Measurements from ENCODE around the gene ZNF639. TPM values are rescaled to one million over a fixed set of nuclear protein-coding genes. Genes with fewer than 3 reads are reported as not detected.
"Not testable (repeated sequence)": the region's sequence is repeated elsewhere in the genome, so short reads cannot be mapped to it uniquely, and the experiment has no call there.

The ZNF639 gene, protein sequence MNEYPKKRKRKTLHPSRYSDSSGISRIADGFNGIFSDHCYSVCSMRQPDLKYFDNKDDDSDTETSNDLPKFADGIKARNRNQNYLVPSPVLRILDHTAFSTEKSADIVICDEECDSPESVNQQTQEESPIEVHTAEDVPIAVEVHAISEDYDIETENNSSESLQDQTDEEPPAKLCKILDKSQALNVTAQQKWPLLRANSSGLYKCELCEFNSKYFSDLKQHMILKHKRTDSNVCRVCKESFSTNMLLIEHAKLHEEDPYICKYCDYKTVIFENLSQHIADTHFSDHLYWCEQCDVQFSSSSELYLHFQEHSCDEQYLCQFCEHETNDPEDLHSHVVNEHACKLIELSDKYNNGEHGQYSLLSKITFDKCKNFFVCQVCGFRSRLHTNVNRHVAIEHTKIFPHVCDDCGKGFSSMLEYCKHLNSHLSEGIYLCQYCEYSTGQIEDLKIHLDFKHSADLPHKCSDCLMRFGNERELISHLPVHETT
- 10 to 100 TPM; 50.7 to 64.4 (median 62.6) TPM for polyA plus RNA-seq (ENCODE audit: insufficient read length in 4 of 4)

DNA sequence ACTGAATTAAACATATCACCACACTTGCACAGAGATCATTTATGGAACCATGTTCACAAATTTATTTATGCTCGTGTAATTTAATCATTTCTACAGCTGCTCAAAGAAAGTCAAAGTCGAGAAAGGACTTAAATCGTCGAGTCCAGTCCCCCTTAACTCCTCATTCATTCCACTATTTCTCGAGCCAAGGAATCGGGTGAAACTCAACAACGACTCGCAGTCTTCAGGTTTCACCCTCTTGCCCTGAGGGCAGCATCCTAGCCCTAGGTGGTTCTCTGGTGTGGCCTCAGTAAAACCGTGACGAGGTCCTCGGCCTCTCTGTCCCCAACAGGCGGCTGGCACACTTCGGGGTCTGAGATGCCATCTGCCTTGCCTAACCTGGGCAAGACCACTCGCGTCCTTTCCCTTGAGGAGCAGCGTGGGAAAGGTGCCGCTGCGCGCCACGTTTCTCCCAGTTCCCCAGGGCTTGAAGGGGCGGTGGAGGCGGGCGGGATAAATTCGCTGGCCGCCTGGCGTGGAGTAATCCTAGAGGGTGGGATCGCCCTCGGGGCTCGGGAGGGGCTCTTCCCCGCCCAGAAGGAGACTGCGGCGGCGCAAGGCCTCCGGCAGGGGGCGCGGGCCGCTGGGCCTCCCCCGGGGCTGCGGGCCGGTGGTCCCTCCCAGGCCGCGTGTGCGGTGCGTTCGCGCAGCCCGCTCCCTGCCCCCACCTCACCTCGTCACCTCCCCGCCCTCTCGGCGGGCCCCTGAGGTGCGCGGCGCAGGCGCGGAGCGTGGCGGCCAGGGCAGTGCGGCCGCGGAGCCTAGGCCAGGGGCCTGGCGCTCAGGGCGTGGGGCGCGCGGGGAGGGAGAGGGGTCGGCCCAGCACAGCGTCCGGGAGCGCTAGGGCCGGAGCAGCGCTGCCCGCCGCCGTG is at the start of gene ZNF639:
Gene ZNF639, plus strand, starts transcription at position 746 of the 911 bp plus-strand sequence. CDS start 5,263 bp downstream, outside the sequence.
- DNase-seq (ENCODE audit: low read depth in 4 of 4, low spot score in 3 of 4) = peak; percentile 78 to 84 (median 82)

DNA sequence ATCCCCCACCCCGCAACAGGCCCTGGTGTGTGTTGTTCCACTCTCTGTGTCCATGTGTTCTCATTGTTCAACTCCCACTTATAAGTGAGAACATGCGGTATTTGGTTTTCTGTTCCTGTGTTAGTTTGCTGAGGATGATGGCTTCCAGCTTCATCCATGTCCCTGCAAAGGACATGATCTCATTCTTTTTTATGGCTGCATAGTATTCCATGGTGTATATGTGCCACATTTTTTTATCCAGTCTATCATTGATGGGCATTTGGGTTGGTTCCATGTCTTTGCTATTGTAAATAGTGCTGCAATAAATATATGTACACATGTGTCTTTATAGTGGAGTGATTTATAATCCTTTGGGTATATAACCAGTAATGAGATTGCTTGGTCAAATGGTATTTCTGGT is 48.4 kb upstream of the ZNF639 start:
- not testable (repeated sequence) for DNase-seq (ENCODE audit: low read depth in 4 of 4, low spot score in 3 of 4)

DNA sequence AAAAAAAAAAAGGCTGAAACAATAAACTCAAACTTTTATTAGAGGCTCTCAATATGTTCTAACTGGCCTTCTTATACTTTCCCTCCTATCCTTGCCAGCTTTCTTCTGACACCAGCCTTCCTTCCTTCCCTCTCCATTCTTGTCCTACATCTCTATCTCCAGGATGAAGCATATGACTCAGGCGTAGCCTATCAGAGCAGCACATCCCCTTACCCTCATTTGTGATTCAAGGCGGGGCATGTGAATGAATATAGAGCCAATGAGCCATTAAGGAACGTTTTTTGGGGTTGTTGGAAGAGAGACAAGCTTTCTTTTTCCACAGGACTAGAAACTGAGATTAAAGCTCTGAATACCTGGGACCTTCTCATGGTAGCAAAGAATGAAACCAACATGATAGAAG is 46.8 kb upstream of the ZNF639 start:
- DNase-seq (ENCODE audit: low read depth in 4 of 4, low spot score in 3 of 4) = no peak

DNA sequence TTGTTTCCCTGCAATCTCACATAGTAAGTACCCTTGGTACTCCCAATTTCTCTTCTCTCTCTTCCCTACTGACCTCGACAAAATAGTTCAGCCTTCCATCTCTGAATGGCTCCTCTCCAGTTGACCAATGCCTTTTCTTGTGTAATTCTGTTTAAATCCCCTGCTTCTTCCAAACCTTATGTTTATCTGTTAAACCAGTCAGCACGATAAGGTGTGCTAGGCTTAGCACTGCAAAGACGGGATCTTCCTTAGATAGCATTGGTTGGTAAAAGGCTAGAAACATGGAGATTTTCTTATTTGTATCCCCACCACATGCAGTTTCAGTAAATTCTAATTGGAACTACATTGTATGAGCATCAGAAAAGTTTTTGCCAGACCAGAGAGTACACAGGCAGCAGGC is 46.1 kb upstream of the ZNF639 start:
- DNase-seq (ENCODE audit: low read depth in 4 of 4, low spot score in 3 of 4) = no peak

DNA sequence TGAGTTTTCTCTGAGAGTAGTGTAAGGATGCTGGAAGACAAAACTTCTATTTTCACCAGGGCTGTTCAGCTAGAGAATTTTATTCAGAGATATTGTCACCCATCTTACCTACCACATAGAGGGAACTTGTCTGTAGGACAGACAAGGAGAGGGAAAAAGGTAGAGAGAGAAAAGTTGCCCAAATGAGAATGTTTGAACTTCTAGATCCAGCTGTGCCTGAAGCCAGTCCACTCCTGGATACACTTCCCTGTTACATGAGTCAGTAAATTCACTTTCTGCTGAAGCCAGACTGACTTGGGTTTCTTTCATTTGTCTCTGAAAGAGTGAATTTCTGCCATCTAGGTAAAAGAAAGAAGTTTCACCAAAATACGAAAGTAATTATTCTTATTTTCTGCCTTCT is 44.7 kb upstream of the ZNF639 start:
- no peak for DNase-seq (ENCODE audit: low read depth in 4 of 4, low spot score in 3 of 4)

DNA sequence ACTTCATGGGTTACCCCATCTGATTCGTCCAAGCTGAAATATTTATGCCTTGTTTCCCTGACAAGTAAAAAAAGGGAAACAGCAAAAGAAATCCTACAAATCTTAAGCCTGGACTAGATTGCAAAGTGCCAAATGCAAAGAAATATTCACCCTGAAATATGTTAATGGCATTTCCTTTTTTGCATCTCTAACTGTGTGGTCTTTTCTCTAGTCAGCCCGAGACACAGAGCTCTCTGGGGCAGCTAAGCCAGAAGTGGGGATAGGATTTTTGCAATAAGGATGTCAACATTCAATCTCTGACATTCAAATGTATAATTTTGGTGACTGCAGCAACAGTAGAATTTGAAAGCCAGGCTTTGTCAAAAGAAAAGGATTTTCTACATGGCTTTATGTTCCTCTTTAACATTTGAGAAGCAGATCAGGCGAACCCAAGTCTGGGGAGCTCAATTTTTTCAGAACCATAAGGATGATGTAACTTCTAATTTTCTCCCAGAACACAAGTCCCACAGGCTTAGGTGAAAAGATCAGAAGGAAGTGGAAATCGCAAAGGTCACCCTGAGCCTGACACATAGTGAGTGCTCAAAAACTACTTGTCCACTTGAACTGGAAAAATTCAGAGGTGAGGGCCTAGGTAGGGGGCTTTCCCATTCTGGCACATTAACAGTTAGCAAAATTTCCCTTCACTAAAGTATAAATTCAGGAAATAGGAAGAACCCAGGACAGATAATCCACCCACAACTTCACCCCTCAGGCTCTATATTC is 43.7 kb upstream of the ZNF639 start:
- no peak for DNase-seq (ENCODE audit: low read depth in 4 of 4, low spot score in 3 of 4)

DNA sequence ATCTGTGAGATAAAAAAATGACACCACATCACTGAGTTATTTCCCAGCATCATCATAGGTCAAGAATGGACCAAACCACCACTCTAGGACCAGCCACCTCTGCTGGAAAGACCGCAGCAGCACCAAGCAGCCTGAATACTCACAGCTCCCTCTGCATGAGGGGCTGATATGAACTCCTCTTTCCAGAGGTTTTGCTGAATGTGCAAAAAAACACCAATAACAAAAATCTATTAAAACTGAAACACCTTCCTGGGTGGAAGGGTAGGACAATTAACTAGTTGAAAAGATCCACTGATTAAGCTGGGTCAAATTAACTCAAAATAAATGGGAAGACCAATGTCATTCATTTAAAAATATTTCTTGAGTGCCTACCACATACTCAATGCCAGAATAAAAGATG is 43.0 kb upstream of the ZNF639 start:
- DNase-seq (ENCODE audit: low read depth in 4 of 4, low spot score in 3 of 4) = no peak

DNA sequence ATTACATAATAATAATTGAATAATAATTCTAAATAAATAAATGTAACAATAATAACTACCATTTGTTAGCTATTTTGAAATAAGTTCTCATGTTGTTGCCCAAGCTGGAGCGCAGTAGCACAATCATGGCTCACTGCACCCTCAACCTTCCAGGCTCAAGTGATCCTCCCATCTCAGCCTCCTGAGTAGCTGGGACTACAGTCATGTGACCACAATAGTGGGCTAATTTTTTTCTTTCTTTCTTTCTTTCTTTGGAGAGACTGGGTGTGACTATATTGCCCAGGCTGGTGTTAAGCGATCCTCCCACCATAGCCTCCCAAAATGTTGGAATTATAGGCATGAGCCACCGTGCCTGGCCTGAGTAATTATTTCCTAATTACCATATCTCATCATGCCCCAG is 41.0 kb upstream of the ZNF639 start:
- DNase-seq (ENCODE audit: low read depth in 4 of 4, low spot score in 3 of 4) = no peak

DNA sequence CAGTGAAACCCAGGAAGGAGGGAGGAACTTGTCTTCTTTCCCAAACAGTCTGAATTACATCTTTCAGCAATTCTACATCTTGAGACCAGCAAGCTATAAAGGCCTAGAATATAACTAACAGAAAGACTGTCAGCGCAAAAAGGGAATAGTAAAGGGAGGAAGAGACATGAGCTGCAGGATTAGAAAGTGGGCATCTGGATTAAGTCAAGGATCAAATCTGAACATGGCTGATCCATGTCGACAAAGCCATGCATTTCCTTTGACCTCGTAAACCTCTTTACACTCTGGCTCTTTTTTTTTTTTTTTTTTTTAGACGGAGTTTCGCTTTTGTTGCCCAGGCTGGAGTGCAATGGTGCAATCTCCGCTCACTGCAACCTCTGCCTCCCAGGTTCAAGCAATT is 36.5 kb upstream of the ZNF639 start:
- no peak for DNase-seq (ENCODE audit: low read depth in 4 of 4, low spot score in 3 of 4)

DNA sequence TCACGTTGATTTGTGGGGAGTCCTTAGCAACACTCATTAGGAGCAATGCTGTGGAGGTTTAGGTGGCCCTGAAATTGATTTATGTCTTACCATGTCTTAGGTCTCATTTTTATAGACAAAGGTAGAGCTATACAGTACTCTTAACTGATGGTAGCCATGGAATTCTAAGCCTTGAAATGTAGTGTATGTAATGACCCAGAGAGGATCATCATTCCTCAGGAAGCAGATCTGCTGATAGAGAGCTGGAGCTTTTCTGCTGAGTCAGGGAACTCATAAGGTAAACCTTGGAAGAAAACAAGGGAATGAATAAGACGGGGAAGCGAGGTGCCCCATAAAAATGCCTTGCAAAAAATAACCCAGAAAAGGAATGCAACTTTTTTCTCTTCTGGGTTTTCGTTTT is 34.0 kb upstream of the ZNF639 start:
- DNase-seq (ENCODE audit: low read depth in 4 of 4, low spot score in 3 of 4) = no peak

DNA sequence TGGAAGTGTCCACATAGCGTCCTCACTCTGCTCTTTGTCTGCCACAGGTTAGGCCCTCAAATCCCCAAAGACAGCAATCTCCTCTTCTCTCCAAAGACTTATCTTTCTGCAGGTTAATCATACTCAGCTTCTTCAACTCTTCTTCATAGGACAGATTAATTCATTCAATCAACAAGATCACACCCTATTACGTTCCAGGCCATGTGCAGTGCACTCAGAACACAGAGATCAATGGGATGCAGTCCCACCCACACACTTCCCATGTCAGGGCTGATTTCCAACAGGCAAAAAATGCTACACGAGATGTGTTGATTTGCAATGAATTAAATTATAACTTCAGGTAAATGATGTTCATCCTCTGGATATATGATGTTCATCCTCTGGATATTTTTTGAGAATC is 33.5 kb upstream of the ZNF639 start:
- DNase-seq (ENCODE audit: low read depth in 4 of 4, low spot score in 3 of 4) = no peak

DNA sequence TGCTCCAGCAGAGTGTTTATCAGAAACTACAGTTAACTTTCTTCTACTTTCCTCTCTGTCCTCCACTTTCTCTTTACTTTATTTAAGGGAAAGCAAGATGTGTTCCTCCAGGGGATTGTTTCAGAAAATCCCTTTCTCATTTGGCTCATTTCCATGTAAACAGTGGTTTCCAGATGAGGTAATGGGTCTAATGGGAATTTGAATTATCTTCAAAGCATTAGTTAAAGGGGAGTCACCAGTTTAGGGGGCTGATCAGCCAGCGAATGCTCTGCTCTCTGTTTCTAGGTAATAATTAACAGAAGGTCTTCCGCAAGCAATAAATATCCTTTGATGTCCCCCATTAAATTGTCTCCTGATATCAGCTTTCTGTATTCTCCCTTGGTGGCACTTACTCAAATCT is 30.4 kb upstream of the ZNF639 start:
- no peak for DNase-seq (ENCODE audit: low read depth in 4 of 4, low spot score in 3 of 4)

DNA sequence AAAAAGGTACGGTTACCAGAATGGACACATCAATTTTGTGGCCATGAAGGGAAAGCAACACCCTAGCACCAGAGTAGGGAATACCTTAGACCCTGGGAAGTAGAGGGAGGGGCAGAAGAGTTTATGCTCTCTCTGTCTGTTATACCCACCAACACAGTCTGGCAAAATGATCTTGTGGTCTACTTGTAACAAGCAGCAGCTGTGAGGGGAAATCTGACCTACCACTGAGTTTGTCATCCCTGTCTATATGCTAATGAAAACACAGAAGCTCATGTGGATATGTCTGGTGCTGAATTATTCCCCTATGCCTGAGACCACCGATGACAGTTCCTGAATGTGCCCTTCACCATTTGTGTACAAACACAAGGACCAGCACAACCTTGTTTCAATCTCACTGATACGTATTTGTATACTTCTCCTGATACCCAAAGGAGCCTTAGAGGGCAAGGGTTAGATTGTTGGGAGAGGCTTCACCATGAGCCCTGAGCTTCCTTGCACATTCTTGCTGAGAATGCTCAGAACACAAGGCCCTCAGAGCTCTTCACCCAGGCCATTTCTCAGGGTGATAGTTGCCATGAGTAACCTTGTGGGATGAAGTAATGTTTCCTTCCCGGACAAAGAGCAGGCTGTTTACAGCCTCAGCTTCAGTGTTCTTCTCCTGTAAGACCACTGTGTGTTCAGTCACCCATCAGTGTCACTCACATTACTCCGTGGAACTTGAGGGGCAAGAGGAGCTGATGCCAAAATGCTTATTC is 24.7 kb upstream of the ZNF639 start:
- no peak for DNase-seq (ENCODE audit: low read depth in 4 of 4, low spot score in 3 of 4)

DNA sequence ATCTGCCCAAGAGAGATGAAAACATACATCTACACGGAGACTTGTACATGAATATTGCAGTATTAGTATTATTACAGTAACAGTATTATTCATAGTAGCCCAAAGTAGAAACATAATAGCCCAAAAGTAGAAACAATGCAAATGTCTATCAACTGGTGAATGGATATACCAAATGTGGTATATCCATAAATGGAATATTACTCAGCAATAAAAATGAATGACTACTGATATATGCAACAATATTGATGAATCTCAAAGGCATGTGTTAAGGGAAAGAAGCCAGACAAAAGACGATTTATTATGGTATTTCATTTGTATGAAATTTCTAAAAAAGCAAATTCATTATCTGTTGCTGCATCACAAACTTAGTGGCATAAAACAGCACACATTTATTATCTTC is 23.5 kb upstream of the ZNF639 start:
- DNase-seq (ENCODE audit: low read depth in 4 of 4, low spot score in 3 of 4) = no peak

DNA sequence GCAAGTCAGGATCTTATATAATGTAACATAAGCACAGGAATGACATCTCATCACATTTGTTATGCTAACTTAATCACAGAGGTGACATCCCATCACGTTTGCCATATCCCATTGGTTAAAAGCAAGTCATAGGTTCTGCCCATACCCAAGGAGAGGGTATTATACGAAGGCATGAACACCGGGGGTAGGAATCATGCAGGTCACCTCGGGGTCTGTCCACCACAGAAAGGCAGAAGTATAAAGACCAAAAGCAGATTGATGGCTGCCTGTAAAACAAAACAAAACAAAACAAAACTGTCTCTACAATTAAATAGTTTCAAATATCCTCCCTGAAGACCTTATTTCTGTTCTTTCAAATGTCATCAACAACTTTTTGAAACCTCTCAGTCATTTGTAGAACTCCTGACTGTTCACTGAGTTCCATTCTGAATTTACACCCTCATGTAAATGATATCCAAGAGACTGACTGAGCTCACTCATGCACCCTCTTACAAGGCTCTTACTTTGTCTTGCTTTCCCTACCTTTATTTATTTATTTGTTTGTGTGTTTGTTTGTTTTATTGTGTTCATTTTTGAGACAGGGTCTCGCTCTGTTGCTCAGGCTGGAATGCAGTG is 22.7 kb upstream of the ZNF639 start:
- no peak for DNase-seq (ENCODE audit: low read depth in 4 of 4, low spot score in 3 of 4)

DNA sequence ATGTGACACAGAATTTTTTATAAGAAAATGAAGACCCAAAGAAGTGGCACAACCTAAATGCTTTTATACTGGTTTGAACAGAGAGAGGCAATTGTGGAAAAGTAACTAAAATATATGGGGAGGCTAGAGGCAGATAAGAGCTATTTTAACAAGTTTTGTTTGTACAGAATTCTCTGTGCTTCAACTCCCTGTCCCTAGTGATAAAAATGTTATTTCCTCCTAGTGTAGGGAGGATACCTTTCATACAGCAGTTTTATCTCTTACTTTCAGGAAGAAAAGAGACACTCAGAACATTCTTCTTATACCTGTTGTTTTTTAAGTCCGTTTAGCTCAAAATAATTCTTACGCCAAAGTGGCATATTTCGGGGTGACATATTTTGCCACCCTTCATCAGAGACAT is 21.2 kb upstream of the ZNF639 start:
- no peak for DNase-seq (ENCODE audit: low read depth in 4 of 4, low spot score in 3 of 4)

DNA sequence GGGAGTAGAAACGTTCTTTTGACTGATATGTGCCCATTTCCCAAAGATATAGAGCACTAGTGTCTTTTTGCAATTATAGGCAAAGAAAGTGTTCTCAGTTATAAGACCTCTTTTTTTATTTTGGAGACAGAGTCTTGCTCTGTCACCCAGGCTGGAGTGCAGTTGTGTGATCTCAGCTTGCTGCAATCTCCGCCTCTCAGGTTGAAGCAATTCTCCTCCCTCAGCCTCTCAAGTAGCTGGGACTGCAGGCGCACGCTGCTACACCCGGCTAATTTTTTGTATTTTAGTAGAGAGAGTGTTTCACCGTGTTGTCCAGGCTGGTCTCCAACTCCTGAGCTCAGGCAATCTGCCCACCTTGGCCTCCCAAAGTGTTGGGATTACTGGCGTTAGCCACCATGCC is 20.7 kb upstream of the ZNF639 start:
- DNase-seq (ENCODE audit: low read depth in 4 of 4, low spot score in 3 of 4) = no peak

DNA sequence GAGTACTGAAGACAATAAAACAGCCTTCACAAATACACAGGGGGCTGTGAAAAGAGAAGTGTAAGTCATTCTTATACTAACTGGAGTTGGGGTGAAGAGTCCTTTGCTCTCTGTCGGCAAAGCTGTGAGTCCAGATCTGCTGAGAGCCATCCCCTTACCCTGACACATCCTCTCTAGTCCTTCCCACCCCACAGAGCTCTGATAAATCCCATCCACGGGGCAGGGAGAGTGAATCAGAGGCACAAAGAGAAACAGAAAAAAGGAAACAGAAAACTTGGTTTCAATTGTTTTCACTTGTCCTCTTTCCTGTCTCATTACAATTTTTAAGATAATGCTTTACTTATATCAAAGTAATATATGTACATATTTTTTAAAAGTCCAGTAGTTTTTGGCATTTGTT is 18.2 kb upstream of the ZNF639 start:
- no peak for DNase-seq (ENCODE audit: low read depth in 4 of 4, low spot score in 3 of 4)

DNA sequence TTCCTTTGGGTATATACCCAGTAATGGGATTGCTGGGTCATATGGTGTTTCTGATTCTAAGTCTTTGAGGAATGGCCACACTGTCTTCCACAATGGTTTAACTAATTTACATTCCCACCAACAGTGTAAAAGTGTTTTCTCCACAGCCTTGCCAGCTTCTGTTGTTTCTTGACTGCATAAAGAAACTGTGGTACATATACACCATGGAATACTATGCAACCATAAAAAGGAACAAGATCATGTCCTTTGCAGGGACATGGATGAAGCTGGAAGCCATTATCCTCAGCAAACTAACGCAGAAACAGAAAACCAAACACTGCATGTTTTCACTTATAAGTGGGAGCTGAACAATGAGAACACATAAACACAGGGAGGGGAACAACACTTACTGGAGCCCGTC is 15.5 kb upstream of the ZNF639 start:
- DNase-seq (ENCODE audit: low read depth in 4 of 4, low spot score in 3 of 4) = not testable (repeated sequence)

DNA sequence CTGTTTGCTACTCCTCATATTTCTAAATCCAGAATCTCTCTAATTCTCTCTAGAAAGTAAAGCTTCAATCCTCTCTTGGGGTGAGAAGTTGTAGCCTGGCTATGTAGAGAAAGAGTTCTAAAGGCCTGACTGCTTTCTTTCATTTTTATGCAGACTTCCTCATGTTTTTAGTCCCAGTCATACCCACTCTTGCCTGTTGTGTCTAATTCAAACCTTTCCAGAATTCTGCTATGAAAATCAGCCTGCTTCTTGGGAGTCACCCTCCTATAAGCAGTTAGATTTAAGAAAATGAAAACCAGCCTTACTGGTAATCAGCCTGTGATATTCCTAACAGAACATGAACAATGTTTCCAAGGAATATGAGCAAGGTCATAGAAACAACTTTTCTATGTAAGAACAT is 14.8 kb upstream of the ZNF639 start:
- no peak for DNase-seq (ENCODE audit: low read depth in 4 of 4, low spot score in 3 of 4)

Measured in right renal pelvis (tissue), 4 donors.